GM19438 (cell line): ENCODE measurements around the gene LIX1L.

ENCODE experiments used
- ATAC-seq: cut with Tn5 transposase; IDR thresholded peaks from one replicate; pipeline ENCODE4 v1.9.1; 2021; ENCODE audit warnings: low read depth; ENCODE audit not compliant: unreplicated experiment

Gene LIX1L

GRCh38 chr1:145957443-145958319, at the start of gene LIX1L:
Gene LIX1L (minus strand): TSS chr1:145958017. CDS start chr1:145957927, 90 bp downstream.
- peak; percentile 84 for ATAC-seq

GRCh38 chr1:146001709-146002108, 43.9 kb upstream of the LIX1L start:
- no peak for ATAC-seq

DNA sequence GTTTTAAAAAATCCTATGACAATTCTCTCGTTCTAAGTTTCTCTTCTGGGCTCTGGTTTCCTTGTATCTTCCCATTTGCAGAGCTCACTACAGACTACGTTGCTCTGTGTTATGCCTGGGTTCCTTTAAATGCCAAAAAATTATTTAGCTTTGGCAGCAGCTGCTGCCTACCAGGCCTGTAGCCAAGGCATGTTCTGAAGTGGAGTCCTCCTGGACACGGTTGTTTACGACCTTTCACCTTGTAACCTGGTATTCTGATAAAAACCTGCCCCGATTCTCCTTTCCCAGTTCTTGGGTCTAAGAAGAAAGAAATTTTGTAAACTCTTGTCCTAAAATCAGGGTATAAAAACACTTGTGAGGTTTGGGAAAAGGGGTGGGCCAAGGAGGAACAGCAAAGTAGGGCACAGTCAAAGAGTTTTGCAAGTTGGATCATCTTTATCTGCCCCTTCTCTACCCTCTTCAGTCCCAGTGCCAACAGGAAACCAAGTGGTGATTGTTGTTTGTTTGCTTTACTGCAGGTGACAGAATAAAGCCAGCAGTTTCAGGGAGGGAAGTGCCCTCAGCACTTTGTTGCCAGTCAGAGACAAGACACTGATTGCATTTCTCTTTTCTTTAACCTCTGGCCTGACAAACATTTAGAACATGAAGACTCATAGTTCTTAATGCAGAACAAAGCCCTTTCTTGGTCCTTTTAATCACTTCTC, 41.7 kb upstream of the LIX1L start:
- ATAC-seq: no peak

DNA sequence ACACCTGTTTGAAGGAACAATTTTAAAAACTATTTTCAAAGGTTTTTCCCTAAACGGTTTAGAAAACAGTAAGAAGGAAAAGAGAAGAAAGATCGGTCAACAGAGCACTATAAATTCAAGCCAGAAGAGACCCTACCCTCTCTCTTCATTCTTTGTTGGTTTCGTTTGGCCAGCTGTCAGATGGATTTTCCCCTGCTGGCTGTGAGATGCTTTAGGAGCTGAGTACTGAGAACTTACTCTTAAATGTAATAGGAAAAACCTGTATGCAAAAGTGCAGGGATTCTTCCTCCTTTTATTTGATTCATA, 39.9 kb upstream of the LIX1L start:
- no peak for ATAC-seq

DNA sequence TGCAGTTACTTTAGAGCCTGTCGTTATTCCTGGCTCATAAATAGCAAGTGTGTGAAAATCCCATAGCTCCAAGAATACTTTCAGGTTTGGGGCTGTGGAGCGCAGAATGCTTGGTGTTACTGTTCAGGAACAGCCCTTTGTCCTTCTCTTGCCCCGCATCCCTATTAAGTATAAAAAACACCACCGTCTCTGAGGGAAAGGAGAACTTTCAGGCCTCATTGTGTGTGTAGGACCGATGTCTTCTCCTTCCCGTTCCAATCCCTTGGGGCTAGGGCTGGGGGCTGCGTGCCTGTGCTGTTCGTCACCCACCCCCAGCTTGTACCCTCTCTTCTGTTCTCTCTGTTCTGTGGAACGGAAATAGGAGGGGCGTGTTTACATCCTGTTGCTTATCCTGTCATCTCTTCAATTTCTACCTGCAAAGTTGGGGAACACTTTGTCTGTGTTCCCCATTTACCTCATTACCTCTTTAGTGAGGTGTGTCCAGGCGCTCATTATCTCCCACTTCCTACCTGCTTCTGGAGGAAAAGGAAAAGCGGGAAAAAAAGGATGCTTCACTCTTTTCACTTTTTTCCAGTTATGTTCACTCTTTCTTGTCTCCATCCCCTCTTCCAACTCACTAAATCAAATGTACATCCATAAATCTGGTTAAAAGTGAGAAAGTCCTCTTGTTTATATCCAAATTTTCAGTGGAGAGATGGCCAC, 39.4 kb upstream of the LIX1L start:
- peak; percentile 55 for ATAC-seq

DNA sequence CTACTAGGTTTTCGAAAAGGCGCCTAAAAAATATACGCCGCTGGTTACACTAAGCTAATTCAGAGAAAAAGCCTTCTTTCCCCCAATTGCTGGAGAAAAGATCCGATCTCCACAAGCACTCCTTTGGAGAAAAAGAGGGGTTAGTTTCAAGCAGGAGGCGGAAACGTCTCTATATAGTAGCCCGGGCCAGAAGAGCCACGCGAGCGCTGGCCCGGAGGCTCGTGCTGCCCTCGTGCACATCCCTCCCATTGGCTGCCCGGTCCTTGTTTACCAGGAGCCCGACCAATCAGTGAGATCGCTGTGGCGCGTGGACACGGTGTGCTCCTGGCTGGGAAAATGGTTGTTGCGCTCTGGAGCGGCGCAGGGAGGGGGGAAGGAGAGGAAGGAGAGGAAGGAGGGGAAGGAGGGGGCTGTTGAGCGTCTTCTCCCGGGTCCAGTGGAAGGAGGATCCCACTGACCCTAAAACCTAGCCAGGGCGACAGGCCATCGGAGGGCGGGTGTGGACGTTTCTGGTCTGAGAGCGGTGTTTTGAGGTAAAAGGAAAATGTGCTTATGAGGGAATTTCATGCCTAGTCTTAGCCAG, 38.7 kb upstream of the LIX1L start, which contains the start of gene TXNIP:
TXNIP (minus strand) TSS at position 147 of the 583 bp plus-strand sequence. CDS start 313 bp downstream, outside the sequence.
- peak; percentile 89 for ATAC-seq

- no peak for ATAC-seq
These were observed 38.2 kb upstream of the LIX1L start for GRCh38 chr1:145995964-145996432.

GRCh38 chr1:145995148-145995881, 37.5 kb upstream of the LIX1L start:
- no peak for ATAC-seq

DNA sequence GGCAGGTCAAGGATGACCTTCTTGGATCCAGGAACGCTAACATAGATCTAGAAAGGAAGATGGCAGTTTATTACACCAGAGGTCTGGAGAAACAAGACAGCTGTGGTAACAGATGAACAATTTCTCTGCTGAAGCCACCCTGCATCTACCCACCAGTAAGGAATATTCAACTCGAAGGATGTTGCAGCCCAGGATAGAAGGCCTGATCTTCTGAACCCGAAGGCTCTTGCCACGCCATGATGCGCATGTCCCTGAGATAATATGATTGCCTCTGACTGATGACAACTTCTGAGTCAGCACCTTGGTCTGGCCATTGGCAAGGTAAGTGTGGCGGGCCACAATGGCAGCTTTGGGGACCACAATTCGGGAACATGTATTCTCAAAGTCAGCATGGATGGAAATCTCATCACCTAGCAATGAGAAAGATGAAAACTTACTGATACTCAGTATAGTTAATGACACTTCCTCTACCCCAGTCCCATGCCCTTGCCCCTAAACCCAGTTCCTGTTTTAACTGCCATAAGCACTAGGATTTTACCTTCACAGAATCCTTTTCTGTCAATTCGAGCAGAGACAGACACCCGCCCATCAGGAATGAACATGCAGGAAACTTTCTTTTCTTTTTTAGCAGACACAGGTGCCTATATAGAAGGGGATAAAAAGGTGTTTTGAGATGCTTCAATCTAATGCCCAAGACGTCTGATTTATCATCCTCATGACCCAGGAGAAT, 36.7 kb upstream of the LIX1L start:
- ATAC-seq: no peak

DNA sequence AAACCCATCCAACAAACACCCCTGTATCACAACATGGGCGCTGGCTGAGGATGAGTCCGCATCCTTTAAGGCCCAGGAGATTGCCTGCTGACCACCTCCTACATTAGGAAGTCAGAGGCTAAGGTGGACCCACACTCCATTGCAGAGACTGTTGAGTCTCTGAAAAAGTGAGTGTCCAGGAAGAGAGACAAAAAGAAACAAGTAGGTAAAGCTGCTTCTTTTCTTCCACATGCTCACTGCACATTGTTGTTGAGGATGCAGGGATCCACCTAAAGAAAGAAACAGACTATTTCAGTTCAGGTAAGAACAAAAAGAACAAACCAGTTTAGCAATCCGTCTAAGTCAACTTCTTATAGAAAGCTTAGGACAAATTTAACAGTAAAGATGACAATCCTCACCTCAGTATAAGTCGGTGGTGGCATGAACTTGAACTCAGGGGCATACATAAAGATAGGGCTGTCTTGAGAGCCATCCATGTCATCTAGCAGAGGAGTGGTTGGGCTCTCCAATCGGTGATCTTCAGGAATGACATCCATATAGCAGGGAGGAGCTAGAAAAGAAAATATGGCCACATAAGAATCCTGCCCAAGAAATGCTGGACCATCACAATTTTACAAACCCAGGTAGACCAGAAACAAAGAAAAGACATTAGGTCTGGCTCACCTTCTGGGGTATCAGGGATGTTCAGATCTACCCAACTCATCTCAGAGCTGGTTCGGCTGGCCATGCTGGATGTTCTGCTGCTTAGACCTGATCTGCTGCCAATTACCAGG, 36.0 kb upstream of the LIX1L start:
- no peak for ATAC-seq

GRCh38 chr1:145992958-145993617, 35.3 kb upstream of the LIX1L start:
- no peak for ATAC-seq

GRCh38 chr1:145992502-145992936, 34.7 kb upstream of the LIX1L start:
- ATAC-seq: no peak

GRCh38 chr1:145991735-145992412, 34.1 kb upstream of the LIX1L start:
- ATAC-seq: no peak

DNA sequence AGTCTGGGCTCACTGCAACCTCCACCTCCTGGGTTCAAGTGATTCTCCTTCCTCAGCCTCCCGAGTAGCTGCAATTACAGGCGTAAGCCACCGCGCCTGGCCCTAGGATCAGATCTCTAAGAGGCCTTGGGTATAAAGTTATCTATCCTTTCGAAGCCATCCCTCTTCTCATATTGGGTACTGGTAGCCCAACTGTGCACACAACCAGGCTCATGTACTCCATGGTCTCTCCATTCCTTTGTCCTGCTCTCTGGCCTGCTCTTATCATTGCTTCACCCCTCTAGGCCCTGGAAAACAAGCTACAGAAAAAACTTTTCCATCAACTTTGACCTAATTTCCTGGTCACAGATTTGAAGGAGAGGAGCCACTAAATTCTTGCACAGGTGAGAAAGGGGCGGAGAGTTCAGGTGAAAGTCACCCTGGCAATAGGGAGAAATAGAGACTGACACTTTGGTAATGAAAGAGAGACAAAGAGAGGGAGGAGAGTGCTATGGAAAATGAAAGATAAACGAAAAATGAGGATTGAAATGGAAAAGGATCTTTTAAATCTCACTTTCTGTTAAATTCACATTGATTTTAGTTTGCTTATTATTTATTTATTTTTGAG, 32.5 kb upstream of the LIX1L start:
- ATAC-seq: no peak

DNA sequence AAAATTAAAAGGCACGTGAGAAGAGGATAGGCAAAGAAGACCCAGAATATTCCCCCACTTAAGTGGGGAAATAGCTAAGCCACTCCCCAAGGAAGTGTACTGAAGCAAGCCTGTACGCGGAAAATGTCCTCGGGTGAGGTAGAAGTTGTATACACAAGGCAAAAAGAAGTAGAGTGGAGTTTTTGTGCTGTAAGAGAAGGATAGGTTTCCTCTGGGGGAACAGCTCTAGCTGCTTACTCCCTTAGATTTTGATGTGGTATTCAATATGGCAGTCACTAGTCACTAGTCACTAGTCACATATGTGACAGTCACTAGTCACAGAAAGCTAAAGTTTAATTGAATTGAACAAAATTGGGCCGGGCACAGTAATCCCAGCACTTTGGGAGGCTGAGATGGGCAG, 31.0 kb upstream of the LIX1L start:
- ATAC-seq: no peak

- ATAC-seq: no peak
These were observed 30.1 kb upstream of the LIX1L start for GRCh38 chr1:145987926-145988325.

DNA sequence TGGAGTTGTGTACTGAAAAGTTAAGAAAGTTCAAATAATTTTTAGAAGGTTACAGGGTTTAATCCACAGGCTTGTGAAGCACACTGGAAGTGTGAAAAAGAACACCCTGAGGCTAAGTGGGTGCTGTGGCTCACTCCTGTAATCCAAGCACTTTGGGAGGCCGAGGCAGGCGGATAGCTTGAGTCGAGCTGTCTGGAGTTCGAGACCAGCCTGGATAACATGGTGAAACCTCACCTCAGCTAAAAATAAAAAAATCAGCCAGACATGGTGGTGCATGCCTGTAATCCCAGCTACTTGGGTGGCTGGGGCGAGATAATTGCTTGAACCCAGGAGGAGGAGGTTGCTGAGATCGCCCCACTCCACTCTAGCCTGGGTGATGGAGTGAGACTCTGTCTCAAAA, 28.7 kb upstream of the LIX1L start:
- ATAC-seq: no peak
